GM12878 (cell line): ENCODE data around the gene SIVA1. TPM values are rescaled to one million over a fixed set of nuclear protein-coding genes. Genes with fewer than 3 reads are reported as not detected.

Experiments used
- ATAC-seq: fragments of 200-7000 bp; cut with Tn5 transposase; 3 replicates; pipeline ENCODE4 v1.9.1; 2020; ENCODE audit warnings: mild to moderate bottlenecking, moderate library complexity
- BruUV-seq: library from RNA; stranded (reverse); fragments of 400-500 nt; replicated peaks from 2 replicates; lab custom pipeline; 2021; lab: Mats Ljungman, UMichigan
- CTCF ChIA-PET: fragments of 300-600 bp; sonication (Branson Sonifier 250); formaldehyde crosslinking; extraction: SDS; loops from one replicate; lab custom pipeline; 2021; ENCODE audit warnings: inconsistent platforms; lab: Yijun Ruan, JAX
- POLR2A ChIA-PET: fragments of 350-600 bp; formaldehyde crosslinking; extraction: SDS; loops from one replicate; lab custom pipeline; 2021; ENCODE audit warnings: inconsistent platforms; lab: Charles Lee
- RAD21 ChIA-PET: fragments of 300-600 bp; sonication (Branson Sonifier 250); formaldehyde crosslinking; loops from one replicate; lab custom pipeline; 2023; ENCODE audit warnings: antibody characterized with exemption; ENCODE audit not compliant: unreplicated experiment; lab: Charles Lee
- SMC1A ChIA-PET: fragments of 300-600 bp; sonication (Branson Sonifier 250); formaldehyde crosslinking; loops from one replicate; lab custom pipeline; 2023; ENCODE audit not compliant: unreplicated experiment, uncharacterized antibody; lab: Charles Lee
- DNase-seq: peaks from one replicate; pipeline ENCODE4 v3.0.0-alpha.2; 2011; ENCODE audit warnings: low read depth, low spot score
- FAIRE-seq: peaks from 3 replicates; lab custom pipeline; 2011; peaks lifted over from hg19 to GRCh38; lab: Jason Lieb, UNC
- H2AFZ ChIP-seq: 2 replicates; pipeline ENCODE4 v1.6.0; 2011; ENCODE audit warnings: low read depth, low read length, control low read depth; ENCODE audit not compliant: control insufficient read depth
- H3K27ac ChIP-seq: 2 replicates; pipeline ENCODE4 v1.5.1; 2011; ENCODE audit warnings: control low read depth; ENCODE audit not compliant: control insufficient read depth, insufficient read depth
- H3K27me3 ChIP-seq, 2 experiments: replicated peaks in 1 of 2; 2 replicates each; pipeline versions ENCODE4 v1.6.0 to v1.6.1; 2011; ENCODE audit warnings: low read length in 1 of 2; ENCODE audit not compliant: control insufficient read depth in 2 of 2, insufficient read depth in 2 of 2
- H3K36me3 ChIP-seq, 2 experiments: 2 replicates each; pipeline ENCODE4 v1.5.1; 2011; ENCODE audit warnings: low read length in 1 of 2; ENCODE audit not compliant: control insufficient read depth in 2 of 2, insufficient read depth in 2 of 2
- H3K4me1 ChIP-seq: 2 replicates; pipeline ENCODE4 v1.6.1; 2011; ENCODE audit warnings: mild to moderate bottlenecking, low read length, moderate library complexity, mixed read lengths; ENCODE audit not compliant: control insufficient read depth, insufficient read depth
- H3K4me2 ChIP-seq: 2 replicates; pipeline ENCODE4 v1.6.0; 2011; ENCODE audit warnings: control low read depth; ENCODE audit not compliant: control insufficient read depth, insufficient read depth
- H3K4me3 ChIP-seq: fragments of 200-600 bp; sonication (generic); 2 replicates; pipeline ENCODE4 v1.5.1; 2016
- H3K79me2 ChIP-seq: 2 replicates; pipeline ENCODE4 v1.6.0; 2011; ENCODE audit warnings: low read length; ENCODE audit not compliant: control insufficient read depth, insufficient read depth
- H3K9ac ChIP-seq: 2 replicates; pipeline ENCODE4 v1.8.0; 2011; ENCODE audit warnings: low read length, control low read depth, mixed read lengths; ENCODE audit not compliant: control insufficient read depth, insufficient read depth
- H3K9me3 ChIP-seq: replicated peaks from 3 replicates; pipeline ENCODE4 v1.5.1; 2011; ENCODE audit warnings: mild to moderate bottlenecking, low read length; ENCODE audit not compliant: control insufficient read depth, insufficient read depth
- H4K20me1 ChIP-seq: 2 replicates; pipeline ENCODE4 v1.6.0; 2011; ENCODE audit not compliant: control insufficient read depth, insufficient read depth
- CBX5 ChIP-seq: sonication (generic); IDR thresholded peaks from 2 replicates; pipeline ENCODE4 v1.6.1; 2016; ENCODE audit warnings: low read depth, moderate library complexity, mild to moderate bottlenecking, inconsistent platforms
- CHD2 ChIP-seq: IDR thresholded peaks from 2 replicates; pipeline ENCODE4 v1.6.1; 2011; ENCODE audit warnings: low read depth, low read length, improper control_type of control experiment, borderline replicate concordance
- EGR1 ChIP-seq, 2 experiments: IDR thresholded peaks; 1 replicate in 1 of 2; 2 replicates in 1 of 2; pipeline ENCODE4 v1.6.1; 2011 to 2012; ENCODE audit warnings: low read depth in 2 of 2, low read length in 2 of 2, borderline replicate concordance in 1 of 2, mild to moderate bottlenecking in 1 of 2, moderate library complexity in 1 of 2
- EZH2 ChIP-seq: IDR thresholded peaks from 2 replicates; pipeline ENCODE4 v1.6.1; 2012; ENCODE audit warnings: low read depth, mild to moderate bottlenecking, control low read depth, inconsistent platforms, low read length, borderline replicate concordance; ENCODE audit not compliant: control insufficient read depth
- GABPA ChIP-seq: IDR thresholded peaks from 2 replicates; pipeline ENCODE4 v1.6.1; 2014; ENCODE audit warnings: antibody characterized with exemption, low read depth, mild to moderate bottlenecking, inconsistent platforms
- IKZF2 ChIP-seq, 2 experiments: fragments of 450-650 bp; IDR thresholded peaks; 2 replicates each; pipeline ENCODE4 v1.6.1; 2017; ENCODE audit warnings: mild to moderate bottlenecking in 2 of 2, moderate library complexity in 2 of 2
- MEF2A ChIP-seq: IDR thresholded peaks from 2 replicates; pipeline ENCODE4 v1.6.1; 2011; ENCODE audit warnings: low read depth, mild to moderate bottlenecking, low read length, moderate library complexity; ENCODE audit not compliant: insufficient read depth
- NFYB ChIP-seq: IDR thresholded peaks from 2 replicates; pipeline ENCODE4 v1.6.1; 2011; ENCODE audit warnings: low read depth, mild to moderate bottlenecking, low read length, improper control_type of control experiment, moderate library complexity; ENCODE audit not compliant: insufficient read depth
- NR2F1 ChIP-seq: fragments of 450-650 bp; conservative IDR thresholded peaks from 2 replicates; pipeline ENCODE4 v1.6.1; 2017; ENCODE audit warnings: mild to moderate bottlenecking
- POLR2AphosphoS2 ChIP-seq: IDR thresholded peaks from 2 replicates; pipeline ENCODE4 v1.6.1; 2011; ENCODE audit warnings: low read depth, mild to moderate bottlenecking, low read length, improper control_type of control experiment, moderate library complexity
- POLR2AphosphoS5 ChIP-seq: IDR thresholded peaks from 2 replicates; pipeline ENCODE4 v1.6.1; 2011; ENCODE audit warnings: mild to moderate bottlenecking, low read length, inconsistent platforms
- SMARCA5 ChIP-seq: fragments of 450-650 bp; IDR thresholded peaks from 2 replicates; pipeline ENCODE4 v1.6.1; 2017; ENCODE audit warnings: mild to moderate bottlenecking
- SRF ChIP-seq, 2 experiments: IDR thresholded peaks; 2 replicates each; pipeline ENCODE4 v1.6.1; 2011; ENCODE audit warnings: low read depth in 2 of 2, low read length in 2 of 2, mild to moderate bottlenecking in 1 of 2, moderate library complexity in 1 of 2
- ZNF207 ChIP-seq: fragments of 450-650 bp; IDR thresholded peaks from 2 replicates; pipeline ENCODE4 v1.6.1; 2014; ENCODE audit warnings: antibody characterized with exemption, mild to moderate bottlenecking, borderline replicate concordance
- ZNF274 ChIP-seq: IDR thresholded peaks from one replicate; pipeline ENCODE4 v1.8.0; 2011; ENCODE audit not compliant: insufficient read length, insufficient read depth
- ZNF622 ChIP-seq: fragments of 450-650 bp; IDR thresholded peaks from 2 replicates; pipeline ENCODE4 v1.6.1; 2017; ENCODE audit warnings: mild to moderate bottlenecking, inconsistent platforms
- ZZZ3 ChIP-seq: IDR thresholded peaks from 2 replicates; pipeline ENCODE4 v1.6.1; 2011; ENCODE audit warnings: low read depth; ENCODE audit not compliant: control insufficient read depth, insufficient read length
- WGBS: methylation state at CpG from one replicate; pipeline ENCODE4 v1.1.6; 2016; ENCODE audit warnings: low lambda C conversion rate; ENCODE audit not compliant: insufficient replicate concordance, insufficient coverage; ENCODE audit errors: missing lambda C conversion rate; 5-methylcytosine and 5-hydroxymethylcytosine counted together
- in situ Hi-C: fragments of 300-500 bp; cut with MboI; formaldehyde crosslinking; loops from 9 replicates; pipeline ENCODE4 v1.14.3; 2018; ENCODE audit warnings: mixed read lengths
- intact Hi-C: fragments of 100-400 bp; cut with micrococcal nuclease; formaldehyde crosslinking; loops from one replicate; pipeline ENCODE4 v1.14.2; 2022; ENCODE audit not compliant: unreplicated experiment
- polyA plus RNA-seq, 11 experiments: library from polyadenylated mRNA; depleted of rRNA in 4 of 11; unstranded in 6 of 11; stranded (reverse) in 5 of 11; fragments of >200 nt; fragmentation: Nextera tagmentation in 4 of 11; fragmentation: Illumina TruSeq in 1 of 11; extraction: Ambion mirVana in 4 of 11; extraction: Trizol in 1 of 11; gene quantifications; 1 replicate in 1 of 11; 2 replicates in 10 of 11; pipeline versions ENCODE4 v1.2.1 to v1.2.3, GENCODE V29; 2011 to 2016; ENCODE audit warnings: inconsistent platforms in 2 of 11, missing spikeins in 2 of 11, low read depth in 1 of 11
- total RNA-seq, 4 experiments: library from RNA; depleted of rRNA in 3 of 4; stranded (reverse); fragments of >200 nt in 3 of 4; fragmentation: Illumina TruSeq in 1 of 4; extraction: Trizol in 1 of 4; gene quantifications; 2 replicates each; pipeline versions ENCODE4 v1.2.1 to v1.2.3, GENCODE V29; 2013 to 2021
- TF ChIP-seq, protein P1 (sequence below): fragments of 450-650 bp; formaldehyde crosslinking; IDR thresholded peaks from 2 replicates; pipeline ENCODE4 v1.4.0; 2020; ENCODE audit warnings: mild to moderate bottlenecking, moderate library complexity
- TF ChIP-seq, protein P2 (sequence below): fragments of 150-350 bp; IDR thresholded peaks from 2 replicates; pipeline ENCODE4 v1.6.1; 2014; ENCODE audit warnings: mild to moderate bottlenecking, low read depth, low read length

The SIVA1 gene
- total and polyA plus RNA-seq, 10 of the 15 experiments (the other 5 are each of a cell fraction or from before 2014, with no cell fraction given): 4.6 to 282 (median 106) TPM

DNA sequence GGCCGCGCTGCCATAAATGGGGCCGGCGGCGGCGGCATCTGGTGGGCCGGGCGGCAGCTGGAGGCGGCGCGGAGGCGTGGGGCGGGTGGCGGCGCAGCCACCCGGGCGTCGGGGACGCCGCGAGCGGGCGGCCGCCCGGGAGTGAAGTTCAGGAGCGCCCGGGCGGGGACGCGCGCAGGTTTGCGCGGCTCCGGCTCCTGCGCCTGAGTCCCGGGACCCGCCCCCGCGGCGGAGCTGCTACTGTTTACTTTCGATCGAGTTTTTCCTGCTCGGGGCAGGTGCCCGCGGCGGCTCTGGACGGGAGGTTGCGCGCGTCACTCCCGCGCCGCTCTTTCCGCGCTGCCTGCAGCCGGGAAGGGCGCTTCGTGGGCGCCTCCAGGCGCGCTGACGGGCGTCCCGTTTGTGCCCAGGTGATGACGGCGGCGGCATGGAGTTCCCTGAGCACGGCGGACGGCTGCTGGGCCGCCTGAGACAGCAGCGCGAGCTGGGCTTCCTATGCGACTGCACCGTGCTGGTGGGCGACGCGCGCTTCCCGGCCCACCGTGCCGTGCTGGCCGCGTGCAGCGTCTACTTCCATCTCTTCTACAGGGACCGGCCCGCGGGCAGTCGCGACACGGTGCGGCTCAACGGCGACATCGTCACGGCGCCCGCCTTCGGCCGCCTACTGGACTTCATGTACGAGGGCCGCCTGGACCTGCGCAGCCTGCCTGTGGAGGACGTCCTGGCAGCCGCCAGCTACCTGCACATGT is 48.0 kb downstream of the SIVA1 start, which contains the start of gene ZBTB42:
TSS of gene ZBTB42 (plus strand) at position 331 of the 749 bp plus-strand sequence. CDS start at position 428, 97 bp downstream.
- FAIRE-seq: no peak
- TF ChIP-seq NFYB (no peak), SMARCA5 (no peak), ZNF274 (no peak), POLR2AphosphoS2 (no peak), ZZZ3 (no peak), NR2F1 (no peak), CHD2 (no peak), POLR2AphosphoS5 (no peak), SRF (IDR thresholded peaks at IDR 0.05; ENCODE audit: low read depth in 2 of 2, low read length in 2 of 2) (peak in 1 of 2 experiments; percentile 36; a peak in 1 of 4 replicates), EGR1 (IDR thresholded peaks at IDR 0.05; ENCODE audit: borderline replicate concordance in 1 of 2, low read depth in 2 of 2, low read length in 2 of 2) (peak in 1 of 2 experiments; percentile 49; a peak in 1 of 3 replicates), MEF2A (no peak), ZNF622 (no peak), EZH2 (no peak), ZNF207 (no peak), GABPA (no peak), IKZF2 (IDR thresholded peaks at IDR 0.05) (no peak), CBX5 (no peak)
- TF ChIP-seq, protein P1, sequence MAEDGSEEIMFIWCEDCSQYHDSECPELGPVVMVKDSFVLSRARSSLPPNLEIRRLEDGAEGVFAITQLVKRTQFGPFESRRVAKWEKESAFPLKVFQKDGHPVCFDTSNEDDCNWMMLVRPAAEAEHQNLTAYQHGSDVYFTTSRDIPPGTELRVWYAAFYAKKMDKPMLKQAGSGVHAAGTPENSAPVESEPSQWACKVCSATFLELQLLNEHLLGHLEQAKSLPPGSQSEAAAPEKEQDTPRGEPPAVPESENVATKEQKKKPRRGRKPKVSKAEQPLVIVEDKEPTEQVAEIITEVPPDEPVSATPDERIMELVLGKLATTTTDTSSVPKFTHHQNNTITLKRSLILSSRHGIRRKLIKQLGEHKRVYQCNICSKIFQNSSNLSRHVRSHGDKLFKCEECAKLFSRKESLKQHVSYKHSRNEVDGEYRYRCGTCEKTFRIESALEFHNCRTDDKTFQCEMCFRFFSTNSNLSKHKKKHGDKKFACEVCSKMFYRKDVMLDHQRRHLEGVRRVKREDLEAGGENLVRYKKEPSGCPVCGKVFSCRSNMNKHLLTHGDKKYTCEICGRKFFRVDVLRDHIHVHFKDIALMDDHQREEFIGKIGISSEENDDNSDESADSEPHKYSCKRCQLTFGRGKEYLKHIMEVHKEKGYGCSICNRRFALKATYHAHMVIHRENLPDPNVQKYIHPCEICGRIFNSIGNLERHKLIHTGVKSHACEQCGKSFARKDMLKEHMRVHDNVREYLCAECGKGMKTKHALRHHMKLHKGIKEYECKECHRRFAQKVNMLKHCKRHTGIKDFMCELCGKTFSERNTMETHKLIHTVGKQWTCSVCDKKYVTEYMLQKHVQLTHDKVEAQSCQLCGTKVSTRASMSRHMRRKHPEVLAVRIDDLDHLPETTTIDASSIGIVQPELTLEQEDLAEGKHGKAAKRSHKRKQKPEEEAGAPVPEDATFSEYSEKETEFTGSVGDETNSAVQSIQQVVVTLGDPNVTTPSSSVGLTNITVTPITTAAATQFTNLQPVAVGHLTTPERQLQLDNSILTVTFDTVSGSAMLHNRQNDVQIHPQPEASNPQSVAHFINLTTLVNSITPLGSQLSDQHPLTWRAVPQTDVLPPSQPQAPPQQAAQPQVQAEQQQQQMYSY (CRISPR knock-in tag): no peak
- TF ChIP-seq, protein P2, sequence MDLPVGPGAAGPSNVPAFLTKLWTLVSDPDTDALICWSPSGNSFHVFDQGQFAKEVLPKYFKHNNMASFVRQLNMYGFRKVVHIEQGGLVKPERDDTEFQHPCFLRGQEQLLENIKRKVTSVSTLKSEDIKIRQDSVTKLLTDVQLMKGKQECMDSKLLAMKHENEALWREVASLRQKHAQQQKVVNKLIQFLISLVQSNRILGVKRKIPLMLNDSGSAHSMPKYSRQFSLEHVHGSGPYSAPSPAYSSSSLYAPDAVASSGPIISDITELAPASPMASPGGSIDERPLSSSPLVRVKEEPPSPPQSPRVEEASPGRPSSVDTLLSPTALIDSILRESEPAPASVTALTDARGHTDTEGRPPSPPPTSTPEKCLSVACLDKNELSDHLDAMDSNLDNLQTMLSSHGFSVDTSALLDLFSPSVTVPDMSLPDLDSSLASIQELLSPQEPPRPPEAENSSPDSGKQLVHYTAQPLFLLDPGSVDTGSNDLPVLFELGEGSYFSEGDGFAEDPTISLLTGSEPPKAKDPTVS: no peak

More for the DNA sequence above, 48.0 kb downstream of the SIVA1 start, which contains the start of gene ZBTB42:
- no peaks in the 10 kb centered on the region for H3K36me3 ChIP-seq
- ChIA-PET POLR2A (no interaction called here), SMC1A (interaction anchor here (1.6 kb wide), 1 partner anchor 16 kb away, joined by 3 read pairs; no protein-coding TSS in a partner anchor), RAD21 (no interaction called here), CTCF (no interaction called here)
- H3K4me3 ChIP-seq: peak within 1 kb of the TSS; percentile 69
- no peaks in the 10 kb centered on the region for H3K9me3 ChIP-seq
- no peaks in the 10 kb centered on the region for H3K79me2 ChIP-seq
- no TSS peak for BruUV-seq
- H3K4me2 ChIP-seq: peak within 1 kb of the TSS; percentile 97
- H3K27me3 ChIP-seq: peaks cover 0 to 3% of the 10 kb centered on the region in 2 experiments; a peak in 2 of 4 replicates
- ATAC-seq: peak; percentile 39
- H4K20me1 ChIP-seq: no peaks in the 10 kb centered on the region
- no peak for DNase-seq
- H3K9ac ChIP-seq: peak within 1 kb of the TSS; percentile 22; the same call in 1 of the 2 replicates
- H2AFZ ChIP-seq: peak within 1 kb of the TSS; percentile 69
- WGBS: under 1% methylated on average over 50 of the region's 105 CpGs
- no peak within 1 kb of the TSS for H3K27ac ChIP-seq
- in situ Hi-C loops (no loop called here), intact Hi-C loops (no loop called here)
- peaks cover 15% of the 10 kb centered on the region for H3K4me1 ChIP-seq
